HepG2 (cell line): ENCODE measurements around the gene BMPR2. TPM values are rescaled to one million over a fixed set of nuclear protein-coding genes. Genes with fewer than 3 reads are reported as not detected.

Experiments
- ATAC-seq: fragments of 200-7000 bp; cut with Tn5 transposase; 3 replicates; pipeline ENCODE4 v1.9.1; 2020; ENCODE audit warnings: mild to moderate bottlenecking, moderate library complexity
- BruUV-seq: library from RNA; stranded (reverse); fragments of 400-500 nt; replicated peaks from 2 replicates; lab custom pipeline; 2021; lab: Mats Ljungman, UMichigan
- CTCF ChIA-PET: fragments of 300-600 bp; formaldehyde crosslinking; extraction: SDS; loops from one replicate; lab custom pipeline; 2021; ENCODE audit warnings: low total read pairs, inconsistent platforms, low intra/inter-chr PET ratio; lab: Yijun Ruan, JAX
- POLR2A ChIA-PET: fragments of 350-600 bp; sonication (Branson Sonifier 250); formaldehyde crosslinking; loops from one replicate; lab custom pipeline; 2020; ENCODE audit warnings: antibody characterized with exemption, inconsistent platforms; lab: Yijun Ruan, JAX
- DNase-seq: peaks from one replicate; pipeline ENCODE4 v3.0.0-alpha.2; 2015; ENCODE audit warnings: low spot score
- FAIRE-seq: peaks from 3 replicates; lab custom pipeline; 2011; peaks lifted over from hg19 to GRCh38; lab: Jason Lieb, UNC
- H2AFZ ChIP-seq: one replicate; pipeline ENCODE4 v1.6.1; 2011; ENCODE audit warnings: low read length, inconsistent platforms
- H3K27ac ChIP-seq: fragments of 300-600 bp; 3 replicates; pipeline ENCODE4 v1.8.0; 2011; ENCODE audit warnings: mixed run types, mild to moderate bottlenecking, mixed read lengths, low read length, inconsistent platforms; ENCODE audit not compliant: insufficient read depth; ENCODE audit errors: extremely low read length
- H3K27me3 ChIP-seq, 2 experiments: fragments of 200-600 bp in 1 of 2; 2 replicates in 1 of 2; 3 replicates in 1 of 2; pipeline versions ENCODE4 v1.6.0 to v1.8.0; 2011; ENCODE audit warnings: low read length in 2 of 2, mild to moderate bottlenecking in 2 of 2, moderate library complexity in 2 of 2, inconsistent platforms in 1 of 2; ENCODE audit not compliant: insufficient read depth in 2 of 2, control insufficient read depth in 1 of 2
- H3K36me3 ChIP-seq, 2 experiments: fragments of 200-600 bp in 1 of 2; replicated peaks in 1 of 2; 2 replicates in 1 of 2; 3 replicates in 1 of 2; pipeline versions ENCODE4 v1.5.1 to v1.8.0; 2011; ENCODE audit warnings: low read length in 2 of 2, inconsistent platforms in 1 of 2; ENCODE audit not compliant: insufficient read depth in 2 of 2, control insufficient read depth in 1 of 2
- H3K4me1 ChIP-seq: 2 replicates; pipeline ENCODE4 v1.5.1; 2012; ENCODE audit warnings: low read length, inconsistent platforms; ENCODE audit not compliant: insufficient read depth
- H3K4me2 ChIP-seq: 2 replicates; pipeline ENCODE4 v1.6.0; 2011; ENCODE audit warnings: low read depth, low read length, inconsistent platforms
- H3K4me3 ChIP-seq, 3 experiments: fragments of 200-600 bp in 1 of 3; sonication (generic), shearing (Covaris generic) in 1 of 3; replicated peaks in 1 of 3; 2 replicates each; pipeline ENCODE4 v1.5.1; 2011 to 2016; ENCODE audit warnings: low read length in 3 of 3, inconsistent platforms in 2 of 3, low read depth in 2 of 3, mild to moderate bottlenecking in 2 of 3, control low read depth in 1 of 3, mixed read lengths in 1 of 3; ENCODE audit not compliant: insufficient read depth in 1 of 3
- H3K79me2 ChIP-seq: one replicate; pipeline ENCODE4 v1.6.1; 2011; ENCODE audit warnings: low read length, inconsistent platforms; ENCODE audit not compliant: insufficient read depth
- H3K9ac ChIP-seq: 2 replicates; pipeline ENCODE4 v1.6.0; 2011; ENCODE audit warnings: mild to moderate bottlenecking, low read depth, low read length, inconsistent platforms; ENCODE audit not compliant: insufficient read depth
- H3K9me3 ChIP-seq: 2 replicates; pipeline ENCODE4 v1.5.1; 2012; ENCODE audit warnings: mild to moderate bottlenecking, low read length
- H4K20me1 ChIP-seq: 2 replicates; pipeline ENCODE4 v1.6.0; 2011; ENCODE audit warnings: inconsistent platforms, mild to moderate bottlenecking, low read length, moderate library complexity; ENCODE audit not compliant: insufficient read depth
- ADNP ChIP-seq: sonication (generic); formaldehyde crosslinking; IDR thresholded peaks from 2 replicates; pipeline ENCODE4 v1.4.0; 2020; ENCODE audit warnings: missing genetic modification reagents
- CEBPG ChIP-seq: IDR thresholded peaks from 2 replicates; pipeline ENCODE4 v1.6.1; 2016
- HOXA5 ChIP-seq: sonication (generic); formaldehyde crosslinking; IDR thresholded peaks from 2 replicates; pipeline ENCODE4 v1.4.0; 2020; ENCODE audit warnings: missing genetic modification reagents
- NR2F6 ChIP-seq, 2 experiments: IDR thresholded peaks; 2 replicates each; pipeline ENCODE4 v1.6.1; 2016; ENCODE audit warnings: antibody characterized with exemption in 1 of 2, mild to moderate bottlenecking in 1 of 2
- SRY ChIP-seq: sonication (generic); formaldehyde crosslinking; IDR thresholded peaks from 2 replicates; pipeline ENCODE4 v1.8.0; 2022; ENCODE audit warnings: mild to moderate bottlenecking, missing genetic modification reagents
- TGIF2 ChIP-seq: IDR thresholded peaks from 2 replicates; pipeline ENCODE4 v1.6.1; 2016; ENCODE audit warnings: control low read depth, missing compliant biosample characterization
- ZBTB42 ChIP-seq: sonication (generic); formaldehyde crosslinking; IDR thresholded peaks from 2 replicates; pipeline ENCODE4 v1.5.0; 2020; ENCODE audit warnings: mild to moderate bottlenecking, missing genetic modification reagents
- ZFY ChIP-seq: sonication (generic); formaldehyde crosslinking; IDR thresholded peaks from 2 replicates; pipeline ENCODE4 v1.4.0; 2020; ENCODE audit warnings: missing genetic modification reagents
- ZNF317 ChIP-seq: sonication (generic); formaldehyde crosslinking; IDR thresholded peaks from 2 replicates; pipeline ENCODE4 v1.5.0; 2020; ENCODE audit warnings: mild to moderate bottlenecking, missing genetic modification reagents
- ZNF333 ChIP-seq: sonication (generic); formaldehyde crosslinking; IDR thresholded peaks from 2 replicates; pipeline ENCODE4 v1.4.0; 2020; ENCODE audit warnings: mild to moderate bottlenecking, missing genetic modification reagents, borderline replicate concordance
- ZNF468 ChIP-seq: sonication (generic); formaldehyde crosslinking; IDR thresholded peaks from 2 replicates; pipeline ENCODE4 v1.8.0; 2022; ENCODE audit warnings: mild to moderate bottlenecking, moderate library complexity, missing genetic modification reagents
- ZNF773 ChIP-seq: sonication (generic); formaldehyde crosslinking; IDR thresholded peaks from 2 replicates; pipeline ENCODE4 v1.4.0; 2020; ENCODE audit warnings: missing genetic modification reagents, borderline replicate concordance
- ZSCAN20 ChIP-seq: sonication (generic); formaldehyde crosslinking; IDR thresholded peaks from 2 replicates; pipeline ENCODE4 v1.4.0; 2020; ENCODE audit warnings: missing genetic modification reagents, mild to moderate bottlenecking, borderline replicate concordance
- WGBS: methylation state at CpG from one replicate; pipeline ENCODE4 v1.1.6; 2017; ENCODE audit warnings: low lambda C conversion rate; 5-methylcytosine and 5-hydroxymethylcytosine counted together
- in situ Hi-C: cut with HindIII; loops from 2 replicates; pipeline ENCODE4 v1.10.0; 2017; ENCODE audit warnings: low pct_unique_long_range_greater_than_20kb; ENCODE audit not compliant: extremely low pct_ligation_motif_present
- intact Hi-C: fragments of 100-400 bp; cut with micrococcal nuclease; formaldehyde crosslinking; loops from one replicate; pipeline ENCODE4 v1.10.0; 2022; ENCODE audit not compliant: unreplicated experiment
- polyA plus RNA-seq, 8 experiments: library from polyadenylated mRNA; depleted of rRNA in 3 of 8; stranded (reverse) in 7 of 8; unstranded in 1 of 8; fragments of >200 nt; fragmentation: Illumina TruSeq in 4 of 8; extraction: Trizol in 4 of 8; gene quantifications; 2 replicates each; pipeline versions ENCODE4 v1.2.1 to v1.2.3, GENCODE V29; 2011 to 2016; ENCODE audit warnings: low read depth in 4 of 8, missing spikeins in 1 of 8, mixed read lengths in 1 of 8; ENCODE audit not compliant: insufficient read depth in 1 of 8
- total RNA-seq, 5 experiments: library from RNA; depleted of rRNA; stranded (reverse); fragments of >200 nt; fragmentation: Illumina TruSeq; extraction: Trizol; gene quantifications; 2 replicates each; pipeline ENCODE4 v1.2.3, GENCODE V29; 2016; ENCODE audit warnings: low read depth in 1 of 5
- TF ChIP-seq, protein P1 (sequence below): sonication (generic); formaldehyde crosslinking; IDR thresholded peaks from 2 replicates; pipeline ENCODE4 v1.5.0; 2020; ENCODE audit warnings: missing genetic modification reagents

BMPR2 gene
- total and polyA plus RNA-seq, 2 of the 13 experiments (the other 11 are each of a cell fraction or from before 2014, with no cell fraction given) = 5.5 to 10.3 TPM

GRCh38 chr2:202486351-202486750 lies 110.2 kb downstream of the BMPR2 start:
- Histone ChIP-seq H4K20me1 (no peaks in the 10 kb centered on the region), H3K4me1 (no peaks in the 10 kb centered on the region), H2AFZ (no peak overlapping the region), H3K79me2 (no peaks in the 10 kb centered on the region), H3K27ac (no peak overlapping the region), H3K4me2 (no peak overlapping the region), H3K9ac (no peak overlapping the region), H3K36me3 (no peaks in the 10 kb centered on the region; a peak in 2 of 5 replicates), H3K27me3 (no peaks in the 10 kb centered on the region; a peak in 1 of 5 replicates), H3K4me3 (no peak overlapping the region), H3K9me3 (no peaks in the 10 kb centered on the region)
- WGBS = 96% methylated on average over 8 of the region's 8 CpGs
- POLR2A ChIA-PET = no interaction called here
- intact Hi-C loops = no loop called here
- no peak for FAIRE-seq
- ATAC-seq = no peak
- no peak for DNase-seq
- CTCF ChIA-PET = no interaction called here
- in situ Hi-C loops = no loop called here
- TF ChIP-seq ADNP (CRISPR knock-in tag) = no peak
- no peak for TF ChIP-seq ZNF468 (CRISPR knock-in tag)
- TF ChIP-seq CEBPG = no peak
- TF ChIP-seq, protein P1, sequence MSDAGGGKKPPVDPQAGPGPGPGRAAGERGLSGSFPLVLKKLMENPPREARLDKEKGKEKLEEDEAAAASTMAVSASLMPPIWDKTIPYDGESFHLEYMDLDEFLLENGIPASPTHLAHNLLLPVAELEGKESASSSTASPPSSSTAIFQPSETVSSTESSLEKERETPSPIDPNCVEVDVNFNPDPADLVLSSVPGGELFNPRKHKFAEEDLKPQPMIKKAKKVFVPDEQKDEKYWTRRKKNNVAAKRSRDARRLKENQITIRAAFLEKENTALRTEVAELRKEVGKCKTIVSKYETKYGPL = no peak
- TF ChIP-seq ZNF317 (CRISPR knock-in tag) = no peak
- no peak for TF ChIP-seq TGIF2
- no peak for TF ChIP-seq HOXA5 (CRISPR knock-in tag)
- TF ChIP-seq SRY = no peak
- TF ChIP-seq ZNF773 (CRISPR knock-in tag) = no peak
- no peak for TF ChIP-seq ZFY
- no peak for TF ChIP-seq NR2F6 (IDR thresholded peaks at IDR 0.05)
- no peak for TF ChIP-seq NR2F6 (CRISPR knock-in tag; IDR thresholded peaks at IDR 0.05)
- no peak for TF ChIP-seq ZSCAN20 (CRISPR knock-in tag)
- no peak for TF ChIP-seq ZNF333 (CRISPR knock-in tag)
- no peak for TF ChIP-seq ZBTB42 (CRISPR knock-in tag)
- BruUV-seq = no TSS peak
